ENCODE measurements around the gene RTKN2.

The RTKN2 gene

GRCh38 chr10:62306663-62307062 lies 38.0 kb upstream of the RTKN2 start:
- TF ChIP-seq BACH2 (CRISPR knock-in tag; IDR thresholded peaks at IDR 0.05; ENCODE audit: borderline replicate concordance) (no peak), CSRNP3 (CRISPR knock-in tag; IDR thresholded peaks at IDR 0.05) (no peak), POU6F1 (CRISPR knock-in tag; IDR thresholded peaks at IDR 0.05; ENCODE audit: borderline replicate concordance, low read depth) (no peak), SNAI2 (CRISPR knock-in tag; IDR thresholded peaks at IDR 0.05) (no peak), ZC3H10 (CRISPR knock-in tag; IDR thresholded peaks at IDR 0.05) (no peak), RARB (CRISPR knock-in tag; IDR thresholded peaks at IDR 0.05) (no peak), ZFP3 (CRISPR knock-in tag; IDR thresholded peaks at IDR 0.05) (no peak), ISL1 (CRISPR knock-in tag; IDR thresholded peaks at IDR 0.05) (no peak), ZNF70 (CRISPR knock-in tag; IDR thresholded peaks at IDR 0.05) (no peak), TSHZ2 (CRISPR knock-in tag; IDR thresholded peaks at IDR 0.05) (no peak), CSDC2 (CRISPR knock-in tag; IDR thresholded peaks at IDR 0.05) (no peak), GLIS3 (CRISPR knock-in tag; IDR thresholded peaks at IDR 0.05) (no peak), OSR1 (CRISPR knock-in tag; IDR thresholded peaks at IDR 0.05) (no peak), PPARA (CRISPR knock-in tag; IDR thresholded peaks at IDR 0.05; ENCODE audit: borderline replicate concordance) (no peak), TCF4 (CRISPR knock-in tag; IDR thresholded peaks at IDR 0.05; ENCODE audit: borderline replicate concordance) (no peak), ESRRG (CRISPR knock-in tag; IDR thresholded peaks at IDR 0.05) (no peak), TOX (CRISPR knock-in tag; IDR thresholded peaks at IDR 0.05; ENCODE audit: borderline replicate concordance) (no peak), ZNF8 (CRISPR knock-in tag; IDR thresholded peaks at IDR 0.05) (no peak), ARNTL (CRISPR knock-in tag; IDR thresholded peaks at IDR 0.05; ENCODE audit: borderline replicate concordance, low read depth) (no peak)
- ATAC-seq, result no peak

- no peak for TF ChIP-seq PATZ1 (CRISPR knock-in tag; IDR thresholded peaks at IDR 0.05; ENCODE audit: borderline replicate concordance)
- no peak for TF ChIP-seq CSRNP3 (CRISPR knock-in tag; IDR thresholded peaks at IDR 0.05)
- no peak for TF ChIP-seq TSHZ2 (CRISPR knock-in tag; IDR thresholded peaks at IDR 0.05)
- TF ChIP-seq ZFP30 (CRISPR knock-in tag; IDR thresholded peaks at IDR 0.05), result no peak
- no peak for TF ChIP-seq PPARA (CRISPR knock-in tag; IDR thresholded peaks at IDR 0.05; ENCODE audit: borderline replicate concordance)
- TF ChIP-seq OSR1 (CRISPR knock-in tag; IDR thresholded peaks at IDR 0.05), result no peak
- TF ChIP-seq ZNF8 (CRISPR knock-in tag; IDR thresholded peaks at IDR 0.05), result no peak
- no peak for TF ChIP-seq ISL1 (CRISPR knock-in tag; IDR thresholded peaks at IDR 0.05)
- no peak for TF ChIP-seq RARB (CRISPR knock-in tag; IDR thresholded peaks at IDR 0.05)
- no peak for TF ChIP-seq CREB5 (CRISPR knock-in tag; IDR thresholded peaks at IDR 0.05; ENCODE audit: low read depth)
- TF ChIP-seq TCF4 (CRISPR knock-in tag; IDR thresholded peaks at IDR 0.05; ENCODE audit: borderline replicate concordance), result no peak
- TF ChIP-seq ZNF565 (CRISPR knock-in tag; conservative IDR thresholded peaks at IDR 0.05; ENCODE audit: low read depth), result no peak
- TF ChIP-seq ESRRG (CRISPR knock-in tag; IDR thresholded peaks at IDR 0.05), result no peak
- no peak for TF ChIP-seq SNAI2 (CRISPR knock-in tag; IDR thresholded peaks at IDR 0.05)
- no peak for TF ChIP-seq TOX (CRISPR knock-in tag; IDR thresholded peaks at IDR 0.05; ENCODE audit: borderline replicate concordance)
- ATAC-seq, result no peak
Measured at GRCh38 chr10:62305813-62306212, 37.2 kb upstream of the RTKN2 start.
